Stimulated activated CD4-positive, alpha-beta T cell treated with anti-CD3 and anti-CD28 coated beads, Interleukin-12 subunit alpha, Interleukin-12 subunit beta, amount 100 ng/mL, for 48 hours (primary cell): Measurements from ENCODE around the gene HOXC9.

Experiments used
- DNase-seq, 3 donors: peaks; one replicate each; pipeline ENCODE4 v3.0.0-alpha.2; 2020; ENCODE audit warnings: low read depth in 2 of 3, low spot score in 1 of 3

Gene HOXC9

DNA sequence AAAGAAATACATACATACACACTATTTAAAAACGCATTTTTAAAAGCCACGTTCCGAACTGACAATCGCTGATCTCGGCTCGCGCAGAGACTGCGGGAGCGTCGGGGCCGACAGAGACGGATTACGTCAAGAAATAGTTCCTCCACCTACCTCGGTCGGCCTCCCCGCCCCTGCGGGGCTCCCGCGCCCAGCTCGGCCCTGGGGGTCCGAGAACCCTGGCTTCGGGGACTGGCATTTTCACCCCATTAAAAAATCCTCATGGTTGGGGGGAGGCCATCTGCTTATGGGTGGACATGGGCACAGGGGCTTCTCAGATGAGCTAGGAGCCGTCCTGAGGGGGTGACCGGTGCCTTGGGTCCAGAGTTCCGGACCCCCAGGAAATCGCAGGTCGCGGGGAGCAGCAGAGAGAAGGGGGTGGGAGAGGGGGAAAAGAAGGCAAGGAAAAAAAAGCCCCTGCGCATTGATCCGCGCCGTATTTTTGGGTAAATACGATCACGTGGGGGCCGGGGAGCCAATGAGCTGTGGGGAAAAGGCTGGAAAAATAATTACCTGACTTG, 324 bp upstream of the HOXC9 start:
- DNase-seq: no peak

GRCh38 chr12:54001283-54002187, 1.6 kb downstream of the HOXC9 start:
- no peak for DNase-seq

GRCh38 chr12:54002278-54002914, 2.4 kb downstream of the HOXC9 start:
- DNase-seq: no peak

GRCh38 chr12:54002915-54003389, 3.0 kb downstream of the HOXC9 start:
- no peak for DNase-seq

GRCh38 chr12:54003625-54004024, 3.7 kb downstream of the HOXC9 start:
- DNase-seq: no peak

DNA sequence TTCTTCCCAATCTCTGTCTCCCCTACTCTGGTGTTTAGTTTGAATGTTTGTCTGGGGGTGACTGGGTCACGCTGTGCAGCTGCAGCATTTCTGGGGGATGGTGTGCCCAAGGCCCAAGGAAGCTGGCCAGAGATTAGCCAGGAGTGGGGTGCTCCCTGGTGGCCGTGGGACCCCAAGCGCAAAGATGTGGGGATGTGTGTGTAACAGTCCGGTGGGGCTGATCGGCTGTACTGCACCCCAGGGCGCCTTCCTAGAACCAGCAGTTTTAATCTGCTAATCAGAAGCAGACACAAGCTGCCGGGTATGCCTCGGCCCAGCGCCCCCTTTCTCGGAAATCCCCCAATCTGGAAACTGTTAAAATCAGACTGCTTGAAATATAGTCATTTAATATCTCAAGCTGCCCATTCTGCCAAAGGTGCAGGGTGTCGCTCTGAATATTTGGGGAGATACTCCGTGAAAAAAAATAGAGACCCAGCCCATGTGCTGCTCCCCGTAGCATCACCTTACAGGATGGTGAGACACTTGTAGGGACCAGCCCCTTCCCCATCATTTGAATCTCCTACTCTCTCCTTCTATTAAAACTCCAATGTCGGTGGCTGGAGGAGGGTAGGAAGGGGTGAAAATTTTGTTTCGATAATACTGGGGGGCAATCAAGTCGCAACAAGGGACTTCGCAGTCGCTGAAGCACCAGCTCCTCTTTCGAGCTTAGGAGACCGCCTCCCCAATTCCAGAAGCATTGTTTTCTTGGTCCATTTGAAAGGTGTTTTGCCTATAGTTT, 4.3 kb downstream of the HOXC9 start:
- DNase-seq: no peak

DNA sequence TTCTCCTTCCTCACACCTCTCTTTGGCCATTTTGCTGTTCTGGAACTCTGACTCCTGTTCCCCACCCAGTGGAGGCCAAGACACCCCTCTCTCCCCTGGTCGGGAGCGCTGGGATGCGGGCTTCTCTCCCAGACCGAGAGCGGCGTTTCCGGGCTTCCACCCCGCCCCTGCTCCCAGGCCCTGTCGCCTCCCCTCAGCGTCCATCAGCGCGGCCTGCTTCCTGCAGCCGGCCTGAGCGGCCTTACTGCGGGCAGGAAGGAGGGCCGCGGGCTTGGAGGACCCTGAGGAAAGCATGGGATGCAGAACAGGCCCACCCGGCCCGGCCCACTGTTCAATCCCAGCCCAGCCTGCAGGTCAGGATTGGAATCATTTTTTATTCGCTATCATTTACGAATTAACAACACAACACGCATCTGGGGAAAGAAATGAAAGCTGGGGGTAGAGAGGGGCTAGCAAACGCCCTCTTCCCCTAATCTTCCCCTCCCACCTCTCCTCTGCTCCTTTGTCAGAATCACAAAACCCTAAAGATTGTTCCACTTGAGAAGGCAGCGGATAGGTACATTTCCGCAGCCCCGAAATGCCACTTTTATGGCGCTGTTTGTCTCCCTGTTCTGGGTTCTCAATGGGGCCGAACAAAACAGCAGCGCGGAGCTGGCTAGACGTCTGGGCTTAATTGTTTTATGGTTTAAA, 5.0 kb downstream of the HOXC9 start:
- no peak for DNase-seq

DNA sequence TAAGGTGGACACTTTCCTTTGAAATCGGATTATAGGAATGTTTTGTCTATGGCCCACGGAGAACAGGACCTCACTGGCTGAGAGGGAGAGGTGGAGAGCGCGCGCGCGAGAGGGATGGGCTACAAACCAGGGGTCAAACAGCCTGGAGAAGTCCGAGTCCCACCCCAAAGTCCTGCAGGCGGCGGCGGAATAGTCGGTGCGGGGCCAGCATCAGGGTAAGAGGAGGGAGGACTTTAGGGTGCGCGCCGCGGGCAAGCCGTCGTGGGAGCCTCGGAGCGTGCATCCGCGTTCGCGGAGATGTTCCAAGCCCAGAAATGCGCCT, 5.5 kb downstream of the HOXC9 start:
- DNase-seq: no peak

DNA sequence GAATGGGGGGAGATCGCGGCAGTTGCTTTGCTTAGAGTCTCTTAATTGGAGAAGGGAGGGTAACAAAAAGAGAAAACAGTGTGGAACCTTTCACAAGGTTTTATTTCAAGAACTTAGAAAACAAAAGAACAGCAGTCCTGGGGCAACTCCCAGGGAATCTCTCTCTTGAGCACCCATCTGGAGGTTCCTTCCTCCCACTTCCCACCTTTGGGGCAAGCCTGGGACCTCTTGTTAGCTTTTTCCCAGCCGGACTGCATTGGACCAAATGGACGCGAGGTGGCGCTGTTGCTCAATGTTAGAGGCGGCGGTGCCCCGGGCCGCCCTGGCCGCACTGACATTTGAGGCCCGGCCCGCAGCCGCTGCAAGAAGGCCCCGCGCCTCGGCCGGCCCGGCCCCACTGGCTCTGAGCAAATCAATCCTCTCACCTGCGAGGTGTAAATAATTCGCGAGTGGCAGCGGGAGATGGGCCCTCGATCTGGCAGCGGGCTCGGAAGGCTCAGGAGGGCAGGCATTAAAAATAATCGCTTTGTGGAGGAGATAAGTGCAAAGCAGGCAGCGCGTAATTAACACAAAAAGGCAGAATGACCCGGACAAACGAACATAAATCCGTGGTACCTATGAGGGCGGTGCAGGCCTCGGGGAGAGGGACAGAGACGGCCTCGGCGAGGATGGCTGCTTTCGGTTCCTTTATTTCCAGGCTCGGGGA, 6.0 kb downstream of the HOXC9 start:
- peak; percentile 71 to 84 (median 75) for DNase-seq

DNA sequence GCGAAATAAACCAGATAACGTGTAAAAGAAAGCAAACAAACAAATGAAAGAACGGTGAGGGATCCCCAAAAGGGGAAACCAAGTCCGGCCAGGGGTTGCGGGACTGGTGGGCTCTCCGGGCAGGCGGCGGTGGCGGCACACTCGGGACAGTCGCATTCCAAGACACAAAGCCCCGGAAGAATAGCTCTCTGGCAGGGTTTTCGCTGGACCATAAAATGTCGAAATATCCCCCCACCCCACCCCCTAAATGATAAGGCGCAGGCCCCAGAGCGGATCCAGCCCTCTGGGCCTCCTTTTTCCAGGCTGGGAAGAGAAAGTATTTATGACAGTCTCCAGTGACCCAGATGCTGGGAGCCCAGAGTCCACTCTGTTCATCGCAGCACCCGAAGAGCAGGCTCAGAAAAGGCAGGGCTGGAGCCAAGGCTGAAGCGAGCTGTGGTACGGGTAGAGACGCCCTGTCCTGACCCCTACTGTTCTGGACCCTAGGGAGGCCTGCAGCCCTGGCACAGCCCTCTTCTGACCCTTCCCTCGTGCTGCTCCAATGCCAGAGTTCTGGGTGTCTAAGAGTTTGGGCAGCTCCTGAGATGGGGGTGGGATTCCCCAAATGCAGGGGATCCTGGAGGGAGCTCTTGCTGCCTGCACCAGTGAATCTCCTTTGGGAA, 6.7 kb downstream of the HOXC9 start:
- no peak for DNase-seq

- DNase-seq: no peak
Observed at GRCh38 chr12:54007538-54008259, 7.7 kb downstream of the HOXC9 start.

DNA sequence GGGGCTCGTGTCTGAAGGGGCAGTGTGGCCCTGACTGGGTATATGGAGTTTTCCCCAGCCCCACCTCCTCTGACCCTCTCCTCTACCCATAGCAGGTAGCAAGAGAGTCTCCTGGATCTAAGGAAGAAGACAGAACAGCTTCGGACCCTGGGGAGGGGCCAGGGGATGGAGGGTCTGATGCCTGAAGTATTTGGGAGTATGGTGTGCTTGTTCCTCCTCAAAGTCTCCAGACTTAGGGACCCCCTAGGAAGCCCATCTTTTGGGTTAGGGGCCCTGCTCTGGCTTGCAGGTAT, 8.2 kb downstream of the HOXC9 start:
- DNase-seq: no peak

DNA sequence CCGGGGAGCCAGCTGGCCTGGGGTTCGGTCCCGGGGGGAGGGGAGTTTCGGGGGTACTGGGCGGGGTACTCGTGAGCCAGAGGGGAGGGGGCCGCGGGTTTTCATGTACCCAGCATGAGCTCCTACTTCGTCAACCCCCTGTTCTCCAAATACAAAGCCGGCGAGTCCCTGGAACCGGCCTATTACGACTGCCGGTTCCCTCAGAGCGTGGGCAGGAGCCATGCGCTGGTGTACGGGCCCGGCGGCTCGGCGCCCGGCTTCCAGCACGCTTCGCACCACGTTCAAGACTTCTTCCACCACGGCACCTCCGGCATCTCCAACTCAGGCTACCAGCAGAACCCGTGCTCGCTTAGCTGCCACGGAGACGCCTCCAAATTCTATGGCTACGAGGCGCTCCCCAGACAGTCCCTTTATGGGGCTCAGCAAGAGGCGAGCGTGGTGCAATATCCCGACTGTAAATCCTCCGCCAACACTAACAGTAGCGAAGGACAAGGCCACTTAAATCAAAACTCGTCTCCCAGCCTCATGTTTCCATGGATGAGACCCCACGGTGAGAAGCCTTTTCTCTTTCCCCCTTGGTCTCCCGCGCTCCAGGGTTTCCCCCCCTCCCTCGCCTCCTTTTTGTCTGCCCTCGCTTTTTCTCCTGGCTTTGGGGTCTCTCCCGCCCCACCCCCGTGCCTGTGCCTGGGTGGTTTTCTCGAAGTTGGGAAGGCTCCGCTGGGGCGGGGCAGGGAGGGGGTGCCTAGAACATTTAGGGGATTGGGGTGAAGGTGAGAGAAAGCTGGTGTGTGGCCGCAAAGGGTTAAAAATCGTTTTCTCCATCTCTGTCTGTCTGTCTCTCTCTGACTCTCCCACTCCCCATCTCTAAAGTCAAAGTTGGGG, 9.5 kb downstream of the HOXC9 start:
- no peak for DNase-seq

- no peak for DNase-seq
Observed at GRCh38 chr12:54010053-54010971, 10.4 kb downstream of the HOXC9 start.

DNA sequence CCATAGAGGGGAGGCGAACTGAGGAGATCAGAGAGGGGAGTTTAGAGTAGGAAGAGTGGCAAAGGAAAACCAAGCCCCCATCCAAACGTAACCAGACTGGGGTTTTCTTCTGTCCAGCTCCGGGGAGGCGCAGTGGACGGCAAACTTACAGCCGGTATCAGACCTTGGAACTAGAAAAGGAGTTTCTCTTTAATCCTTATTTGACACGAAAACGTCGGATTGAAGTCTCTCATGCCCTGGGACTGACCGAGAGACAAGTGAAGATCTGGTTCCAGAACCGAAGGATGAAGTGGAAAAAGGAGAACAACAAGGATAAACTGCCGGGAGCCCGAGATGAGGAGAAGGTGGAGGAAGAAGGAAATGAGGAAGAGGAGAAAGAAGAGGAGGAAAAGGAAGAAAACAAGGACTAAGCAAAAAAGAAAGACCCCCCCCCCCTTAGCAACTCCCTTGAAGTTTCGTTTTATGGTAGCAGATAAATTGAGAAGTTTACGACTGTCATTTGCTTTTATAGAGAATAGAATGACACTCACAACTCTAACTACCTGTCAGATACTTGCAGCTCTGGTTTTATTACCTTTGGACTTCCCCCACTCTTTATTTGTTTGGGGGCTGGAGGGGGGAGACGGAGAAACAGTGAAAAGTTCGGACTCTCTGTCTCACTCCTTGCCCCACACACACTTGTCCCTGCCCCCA, 11.2 kb downstream of the HOXC9 start:
- no peak for DNase-seq

DNA sequence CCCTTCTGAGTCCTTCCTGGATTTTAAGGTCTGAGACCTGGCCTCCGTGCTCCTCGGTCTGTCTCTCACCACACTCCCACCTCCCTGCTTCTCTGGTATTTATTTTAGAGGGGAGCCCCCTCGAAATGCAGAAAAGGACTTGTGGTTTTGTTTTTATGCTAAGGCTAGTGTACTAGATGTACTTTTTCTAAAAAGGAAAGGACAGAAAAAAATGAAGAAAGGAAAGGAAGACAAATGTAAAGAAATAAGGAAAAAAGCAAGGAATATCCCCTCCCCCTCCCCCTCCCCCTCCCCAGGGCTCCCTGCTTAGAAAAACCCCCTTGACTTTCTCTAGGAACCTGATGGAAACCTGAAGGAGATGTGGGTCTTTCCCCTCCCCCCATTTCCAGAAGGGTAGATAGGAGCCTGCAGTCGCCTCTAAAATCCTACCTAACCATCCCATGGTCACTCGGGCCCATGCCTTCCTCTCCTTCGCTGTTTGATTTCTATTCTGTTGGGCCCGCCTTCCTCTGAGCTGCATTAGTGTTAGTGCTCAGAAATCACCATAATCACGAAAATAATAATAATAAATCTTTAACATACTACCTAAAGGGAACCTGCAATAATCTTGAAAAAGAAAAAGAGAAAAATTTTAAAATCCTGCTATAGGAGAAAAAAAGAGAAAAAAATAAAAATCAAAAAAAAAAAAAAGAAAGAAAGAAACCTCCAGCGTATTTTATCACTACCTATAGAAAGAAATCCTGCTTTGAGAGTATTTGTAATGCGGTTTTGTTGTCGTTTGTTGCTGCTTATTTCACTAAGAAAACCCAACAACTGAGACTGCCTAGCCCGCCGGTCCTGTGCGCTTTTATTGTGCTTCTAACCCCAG, 11.9 kb downstream of the HOXC9 start:
- DNase-seq: no peak
